AG04450 (cell line): ENCODE data around the gene PMFBP1. TPM values are rescaled to one million over a fixed set of nuclear protein-coding genes. Genes with fewer than 3 reads are reported as not detected.

Source experiments
- CTCF ChIA-PET: fragments of 300-600, 350-600 bp; formaldehyde crosslinking; extraction: SDS; loops from one replicate; lab custom pipeline; 2022; ENCODE audit warnings: antibody characterized with exemption, inconsistent platforms; lab: Charles Lee
- POLR2A ChIA-PET: fragments of 350-600 bp; formaldehyde crosslinking; extraction: SDS; loops from one replicate; lab custom pipeline; 2021; ENCODE audit warnings: antibody characterized with exemption, inconsistent platforms; lab: Yijun Ruan, JAX
- DNase-seq: peaks from one replicate; pipeline ENCODE4 v3.0.0-alpha.2; 2011; ENCODE audit warnings: low read depth, low spot score
- H3K27ac ChIP-seq: one replicate; pipeline ENCODE4 v1.5.1; 2012; ENCODE audit warnings: low read depth, low read length, control low read depth
- H3K27me3 ChIP-seq: one replicate; pipeline ENCODE4 v1.6.0; 2012; ENCODE audit warnings: low read length; ENCODE audit not compliant: control insufficient read depth, insufficient read depth
- H3K4me3 ChIP-seq: 2 replicates; pipeline ENCODE4 v1.5.1; 2011; ENCODE audit warnings: mild to moderate bottlenecking, low read depth, low read length, control low read depth
- H3K9me3 ChIP-seq: 2 replicates; pipeline ENCODE4 v1.5.1; 2012; ENCODE audit warnings: low read length; ENCODE audit not compliant: control insufficient read depth, insufficient read depth
- CTCF ChIP-seq: IDR thresholded peaks from 2 replicates; pipeline ENCODE4 v1.5.1; 2011; ENCODE audit warnings: low read depth, low read length, control low read depth, inconsistent platforms
- polyA plus RNA-seq: library from polyadenylated mRNA; depleted of rRNA; stranded (reverse); fragments of >200 nt; gene quantifications from 2 replicates; pipeline ENCODE4 v1.2.3, GENCODE V29; 2011

Gene PMFBP1
- polyA plus RNA-seq, 1 experiment, result not detected

DNA sequence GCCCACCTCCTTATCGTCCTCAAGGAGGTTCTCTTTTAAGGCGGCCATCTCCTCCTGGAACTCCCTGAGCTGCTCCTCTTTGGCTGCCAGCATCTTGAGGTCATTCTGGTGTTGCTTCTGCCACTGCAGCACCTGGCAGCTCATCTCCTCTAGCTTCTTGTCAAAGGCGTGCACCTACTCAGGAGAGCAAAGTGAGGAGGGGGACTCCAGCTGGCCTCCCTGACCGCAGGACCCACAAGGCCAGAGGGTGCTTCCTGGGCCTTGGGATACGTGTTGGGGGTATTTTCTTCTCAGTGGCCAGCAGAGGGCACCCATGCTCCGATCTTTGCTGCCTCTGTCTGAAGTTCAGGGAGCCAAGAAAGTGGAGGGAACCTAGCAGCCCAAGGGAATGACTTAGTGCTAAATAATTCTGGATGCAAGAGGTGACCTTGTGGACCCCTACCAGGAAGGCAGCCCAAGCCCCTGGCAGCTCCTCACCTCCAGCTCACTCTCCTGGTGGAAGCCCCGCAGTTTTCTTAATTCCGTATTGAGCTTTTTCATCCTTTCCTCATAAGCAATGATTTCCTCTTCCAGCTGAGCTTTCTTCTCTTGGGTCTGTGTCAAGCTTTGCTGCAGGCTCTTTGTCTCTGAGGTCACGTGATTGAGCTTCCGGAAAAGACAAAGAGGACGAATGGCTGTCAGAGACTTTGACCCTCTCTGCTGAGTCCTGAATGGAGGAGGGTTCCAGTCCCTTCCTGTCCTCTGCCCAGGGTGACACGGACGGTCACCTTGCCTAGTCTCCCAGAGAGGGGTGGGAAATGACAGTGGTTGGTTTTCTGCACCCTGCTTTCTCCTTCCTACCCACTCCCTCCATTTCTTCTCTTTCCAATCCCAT, 47.0 kb downstream of the PMFBP1 start:
- TF ChIP-seq CTCF, result peak; percentile 86
- POLR2A ChIA-PET, result no interaction called here
- peaks cover 8% of the 10 kb centered on the region for H3K27me3 ChIP-seq
- CTCF ChIA-PET, result interaction anchor here (0.6 to 2.4 kb wide), 35 partner anchors 10 to 1910 kb away, joined by 3 to 24 read pairs (median 4); partner anchors contain the start of genes DHX38 and TXNL4B
- H3K27ac ChIP-seq, result no peak overlapping the region
- H3K9me3 ChIP-seq, result no peaks in the 10 kb centered on the region
- DNase-seq, result peak; percentile 34
- H3K4me3 ChIP-seq, result no peak overlapping the region

DNA sequence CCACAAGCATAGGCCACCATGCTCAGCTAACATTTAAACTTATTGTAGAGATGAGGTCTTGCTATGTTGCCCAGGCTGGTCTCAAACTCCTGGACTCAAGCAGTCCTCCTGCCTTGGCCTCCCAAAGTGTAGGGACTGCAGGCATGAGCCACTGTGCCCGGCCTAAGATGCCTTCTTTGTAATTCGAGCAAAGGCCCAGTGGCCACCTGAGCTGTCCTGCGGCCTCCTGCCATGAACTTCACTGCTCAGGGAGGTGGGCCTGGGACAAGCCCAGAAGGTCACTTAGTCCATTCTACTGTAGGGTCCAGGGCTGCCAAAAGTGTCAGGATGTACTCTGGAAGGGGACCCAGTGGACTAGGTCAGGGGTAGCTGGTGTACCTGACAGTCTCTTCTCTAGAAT, 47.8 kb downstream of the PMFBP1 start:
- H3K27ac ChIP-seq, result no peak overlapping the region
- CTCF ChIA-PET, result interaction anchor here (0.5 to 2.4 kb wide), 27 partner anchors 9 to 1994 kb away, joined by 3 to 24 read pairs (median 5); partner anchors contain the start of genes DHX38 and TXNL4B

DNA sequence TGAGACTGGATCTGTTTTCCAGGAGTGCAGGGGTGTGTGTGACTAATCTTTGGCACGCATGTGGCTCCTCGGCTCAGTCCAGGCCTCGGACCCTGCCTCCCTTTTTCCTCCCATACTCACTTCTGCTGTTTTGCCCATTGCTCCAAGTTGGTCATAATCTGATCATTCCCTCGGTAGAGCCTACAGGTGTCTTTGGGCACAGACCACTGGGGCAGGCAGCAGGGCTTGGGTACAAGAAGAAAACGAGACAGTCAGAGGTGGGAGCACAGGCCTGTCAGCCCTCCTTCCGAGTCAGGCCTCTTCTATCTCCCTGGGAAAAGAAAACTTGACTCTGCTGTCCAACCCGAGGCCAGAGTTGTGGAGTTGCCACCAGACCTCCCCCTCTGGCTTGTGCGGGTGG, 48.5 kb downstream of the PMFBP1 start:
- Histone ChIP-seq H3K4me3 (no peak overlapping the region), H3K27ac (no peak overlapping the region), H3K9me3 (no peaks in the 10 kb centered on the region), H3K27me3 (peaks cover 3% of the 10 kb centered on the region)
- CTCF ChIA-PET, result no interaction called here
- no peak for TF ChIP-seq CTCF
- POLR2A ChIA-PET, result no interaction called here
- DNase-seq, result no peak

More for the DNA sequence above, 47.8 kb downstream of the PMFBP1 start:
- no peak overlapping the region for H3K4me3 ChIP-seq
- POLR2A ChIA-PET, result no interaction called here
- no peak for DNase-seq
- no peak for TF ChIP-seq CTCF
- no peaks in the 10 kb centered on the region for H3K9me3 ChIP-seq
- peaks cover 8% of the 10 kb centered on the region for H3K27me3 ChIP-seq

GRCh38 chr16:72122916-72123315, 49.0 kb downstream of the PMFBP1 start:
- ChIA-PET POLR2A (no interaction called here), CTCF (interaction anchor here (1.2 kb wide), 1 partner anchor 1834 kb away, joined by 4 read pairs; no protein-coding TSS in a partner anchor)
- TF ChIP-seq CTCF, result no peak
- H3K27ac ChIP-seq, result no peak overlapping the region
- DNase-seq, result no peak
- no peak overlapping the region for H3K4me3 ChIP-seq
- H3K9me3 ChIP-seq, result no peaks in the 10 kb centered on the region
- no peaks in the 10 kb centered on the region for H3K27me3 ChIP-seq

- DNase-seq, result no peak
- H3K9me3 ChIP-seq, result no peaks in the 10 kb centered on the region
- H3K27ac ChIP-seq, result no peak overlapping the region
- TF ChIP-seq CTCF, result no peak
- POLR2A ChIA-PET, result no interaction called here
- H3K4me3 ChIP-seq, result no peak overlapping the region
- CTCF ChIA-PET, result interaction anchor here (0.9 to 1.2 kb wide), 2 partner anchors 345 to 1834 kb away, joined by 3 to 4 read pairs; no protein-coding TSS in a partner anchor
- no peaks in the 10 kb centered on the region for H3K27me3 ChIP-seq
Observed at GRCh38 chr16:72122308-72122707, 49.6 kb downstream of the PMFBP1 start.
